Liver (tissue), 9 donors: ENCODE results near the gene DUSP1. TPM values are rescaled to one million over a fixed set of nuclear protein-coding genes. Genes with fewer than 3 reads are reported as not detected.
A peak's percentile ranks its signal among the peaks of the same experiment; 100 is the strongest.

Experiments
- DNase-seq: peaks from one replicate; pipeline ENCODE4 v3.0.0-alpha.2; 2017; ENCODE audit warnings: low spot score
- H3K27ac ChIP-seq, 2 donors: one replicate each; pipeline ENCODE4 v1.7.0; 2013; ENCODE audit warnings: inconsistent platforms in 2 of 2, low read length in 2 of 2, control low read depth in 1 of 2, low read depth in 1 of 2, mild to moderate bottlenecking in 1 of 2
- H3K27me3 ChIP-seq, 4 donors: one replicate each; pipeline versions ENCODE4 v1.6.1 to v1.7.0; 2013; ENCODE audit warnings: low read length in 3 of 4, inconsistent platforms in 1 of 4, mild to moderate bottlenecking in 1 of 4, moderate library complexity in 1 of 4; ENCODE audit not compliant: control insufficient read depth in 4 of 4, insufficient read depth in 4 of 4
- H3K36me3 ChIP-seq, 4 donors: one replicate each; pipeline versions ENCODE4 v1.6.1 to v1.7.0; 2013; ENCODE audit warnings: low read length in 3 of 4, mild to moderate bottlenecking in 3 of 4, low read depth in 1 of 4, moderate library complexity in 1 of 4; ENCODE audit not compliant: control insufficient read depth in 4 of 4, insufficient read depth in 3 of 4
- H3K4me1 ChIP-seq, 4 donors: one replicate each; pipeline versions ENCODE4 v1.6.1 to v1.7.0; 2013; ENCODE audit warnings: low read length in 3 of 4, mild to moderate bottlenecking in 3 of 4, moderate library complexity in 1 of 4; ENCODE audit not compliant: control insufficient read depth in 4 of 4, insufficient read depth in 4 of 4
- H3K4me3 ChIP-seq, 3 donors: one replicate each; pipeline versions ENCODE4 v1.6.1 to v1.7.0; 2013; ENCODE audit warnings: low read length in 3 of 3, control low read depth in 1 of 3, low read depth in 1 of 3, mild to moderate bottlenecking in 1 of 3
- H3K9ac ChIP-seq, 2 donors: one replicate each; pipeline ENCODE4 v1.7.0; 2013; ENCODE audit warnings: low read length in 2 of 2, mild to moderate bottlenecking in 2 of 2, moderate library complexity in 2 of 2, control low read depth in 1 of 2, low read depth in 1 of 2
- H3K9me3 ChIP-seq, 4 donors: one replicate each; pipeline versions ENCODE4 v1.6.1 to v1.7.0; 2013; ENCODE audit warnings: low read length in 3 of 4; ENCODE audit not compliant: control insufficient read depth in 4 of 4
- ATF3 ChIP-seq: IDR thresholded peaks from 2 replicates; pipeline ENCODE4 v1.6.1; 2016; ENCODE audit warnings: antibody characterized with exemption
- EGR1 ChIP-seq, 2 donors: IDR thresholded peaks; 2 replicates each; pipeline ENCODE4 v1.6.1; 2016 to 2018; ENCODE audit warnings: antibody characterized with exemption in 2 of 2, low read depth in 2 of 2
- FOXA1 ChIP-seq: IDR thresholded peaks from 2 replicates; pipeline ENCODE4 v1.6.1; 2016; ENCODE audit warnings: antibody characterized with exemption
- FOXA2 ChIP-seq: IDR thresholded peaks from 2 replicates; pipeline ENCODE4 v1.6.1; 2016; ENCODE audit warnings: antibody characterized with exemption
- GABPA ChIP-seq, 2 donors: IDR thresholded peaks in 1 of 2; conservative IDR thresholded peaks in 1 of 2; 2 replicates each; pipeline ENCODE4 v1.6.1; 2016; ENCODE audit warnings: antibody characterized with exemption in 2 of 2, mild to moderate bottlenecking in 1 of 2, moderate library complexity in 1 of 2
- JUND ChIP-seq, 2 donors: IDR thresholded peaks; 2 replicates each; pipeline ENCODE4 v1.6.1; 2016; ENCODE audit warnings: antibody characterized with exemption in 2 of 2
- RAD21 ChIP-seq, 2 donors: IDR thresholded peaks; 2 replicates each; pipeline ENCODE4 v1.6.1; 2016; ENCODE audit warnings: antibody characterized with exemption in 2 of 2, mild to moderate bottlenecking in 2 of 2
- REST ChIP-seq: IDR thresholded peaks from 2 replicates; pipeline ENCODE4 v1.6.1; 2016; ENCODE audit warnings: antibody characterized with exemption, mild to moderate bottlenecking
- RXRA ChIP-seq, 2 donors: IDR thresholded peaks; 2 replicates each; pipeline ENCODE4 v1.6.1; 2017 to 2018; ENCODE audit warnings: antibody characterized with exemption in 2 of 2, mild to moderate bottlenecking in 1 of 2
- TAF1 ChIP-seq: conservative IDR thresholded peaks from 2 replicates; pipeline ENCODE4 v1.6.1; 2016; ENCODE audit warnings: antibody characterized with exemption, mild to moderate bottlenecking
- YY1 ChIP-seq: IDR thresholded peaks from 2 replicates; pipeline ENCODE4 v1.6.1; 2016; ENCODE audit warnings: antibody characterized with exemption, mild to moderate bottlenecking
- WGBS: extraction: QIAGEN DNeasy Blood & Tissue Kit; methylation state at CpG from one replicate; pipeline ENCODE4 v1.1.7; 2013; 5-methylcytosine and 5-hydroxymethylcytosine counted together
- polyA plus RNA-seq, 2 donors: library from polyadenylated mRNA; stranded (reverse) in 1 of 2; unstranded in 1 of 2; fragments of 200-250 nt in 1 of 2; fragments of >200 nt in 1 of 2; fragmentation: Nextera tagmentation in 1 of 2; extraction: Ambion mirVana in 1 of 2; gene quantifications; one replicate each; pipeline versions ENCODE4 v1.2.1 to v1.2.3, GENCODE V29; 2013 to 2015
- total RNA-seq, 2 donors: library from RNA; depleted of rRNA; stranded (reverse); fragments of >200 nt; gene quantifications; one replicate each; pipeline ENCODE4 v1.2.3, GENCODE V29; 2014
- TF ChIP-seq, protein P1 (sequence below): IDR thresholded peaks from 2 replicates; pipeline ENCODE4 v1.6.1; 2016; ENCODE audit warnings: antibody characterized with exemption
- donor health status: healthy.
- donor health status: healthy.
- donor health status: healthy.
- donor health status: healthy.
- donor health status: healthy.

DUSP1 gene
- total and polyA plus RNA-seq, 4 donors = 53.2 to 237 (median 110) TPM

GRCh38 chr5:172775326-172776234 lies 4.6 kb upstream of the DUSP1 start (continued):
- TF ChIP-seq RAD21 (IDR thresholded peaks at IDR 0.05) (peak; percentile 59 to 79), ATF3 (peak; percentile 74), FOXA1 (peak; percentile 66), GABPA (IDR thresholded peaks at IDR 0.05 in 1 of 2, conservative IDR thresholded peaks at IDR 0.05 in 1 of 2) (no peak)

DNA sequence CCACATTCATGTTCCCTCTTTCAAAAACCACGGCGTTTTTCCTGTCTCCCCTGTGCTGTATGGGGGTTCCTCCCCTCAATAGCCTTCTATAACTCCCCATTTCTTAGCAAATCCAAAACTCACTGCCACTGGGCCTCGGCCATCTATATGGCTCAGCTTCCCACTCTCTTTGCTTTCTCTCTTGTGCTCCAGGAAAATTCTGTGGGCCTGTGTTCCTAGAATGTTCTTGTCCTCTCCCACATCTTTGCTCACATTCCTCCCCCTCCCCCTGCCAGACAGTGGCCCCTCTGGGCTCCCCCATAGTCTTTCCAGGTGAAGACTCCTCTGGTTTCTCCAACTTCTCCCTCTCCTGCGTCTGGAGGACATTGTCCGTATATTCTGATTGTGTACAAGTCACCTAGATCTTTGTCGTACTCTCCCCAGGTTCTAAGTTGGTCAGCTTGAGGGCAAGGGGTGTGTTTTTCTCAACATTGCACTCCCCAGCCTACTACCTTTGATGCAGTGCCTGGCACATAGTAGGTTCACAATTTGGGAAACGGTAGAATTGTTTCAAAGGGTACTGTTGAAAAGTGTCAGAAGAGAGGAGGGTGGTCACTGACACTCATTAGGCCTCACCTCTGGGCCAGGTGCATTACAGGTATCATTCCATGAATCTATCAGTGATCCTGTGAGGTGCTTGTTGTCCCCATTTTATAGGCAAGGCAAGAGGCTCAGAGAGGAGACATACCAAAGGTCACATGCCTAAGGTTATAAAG lies 3.7 kb upstream of the DUSP1 start:
- WGBS = 81% methylated on average over 7 of the region's 7 CpGs
- no peaks in the 10 kb centered on the region for H3K9me3 ChIP-seq
- DNase-seq = no peak

More for the DNA sequence above, 3.7 kb upstream of the DUSP1 start:
- H3K4me1 ChIP-seq = peaks cover 7 to 54% (median 34%) of the 10 kb centered on the region in 4 donors
- no peaks in the 10 kb centered on the region for H3K27me3 ChIP-seq
- TF ChIP-seq JUND (IDR thresholded peaks at IDR 0.05) (no peak), RXRA (IDR thresholded peaks at IDR 0.05) (no peak), YY1 (no peak), RAD21 (IDR thresholded peaks at IDR 0.05) (no peak), TAF1 (no peak), FOXA2 (no peak), ATF3 (no peak), FOXA1 (no peak), GABPA (IDR thresholded peaks at IDR 0.05 in 1 of 2, conservative IDR thresholded peaks at IDR 0.05 in 1 of 2) (no peak), REST (no peak), EGR1 (IDR thresholded peaks at IDR 0.05; ENCODE audit: low read depth in 2 of 2) (no peak)
- TF ChIP-seq, protein P1, sequence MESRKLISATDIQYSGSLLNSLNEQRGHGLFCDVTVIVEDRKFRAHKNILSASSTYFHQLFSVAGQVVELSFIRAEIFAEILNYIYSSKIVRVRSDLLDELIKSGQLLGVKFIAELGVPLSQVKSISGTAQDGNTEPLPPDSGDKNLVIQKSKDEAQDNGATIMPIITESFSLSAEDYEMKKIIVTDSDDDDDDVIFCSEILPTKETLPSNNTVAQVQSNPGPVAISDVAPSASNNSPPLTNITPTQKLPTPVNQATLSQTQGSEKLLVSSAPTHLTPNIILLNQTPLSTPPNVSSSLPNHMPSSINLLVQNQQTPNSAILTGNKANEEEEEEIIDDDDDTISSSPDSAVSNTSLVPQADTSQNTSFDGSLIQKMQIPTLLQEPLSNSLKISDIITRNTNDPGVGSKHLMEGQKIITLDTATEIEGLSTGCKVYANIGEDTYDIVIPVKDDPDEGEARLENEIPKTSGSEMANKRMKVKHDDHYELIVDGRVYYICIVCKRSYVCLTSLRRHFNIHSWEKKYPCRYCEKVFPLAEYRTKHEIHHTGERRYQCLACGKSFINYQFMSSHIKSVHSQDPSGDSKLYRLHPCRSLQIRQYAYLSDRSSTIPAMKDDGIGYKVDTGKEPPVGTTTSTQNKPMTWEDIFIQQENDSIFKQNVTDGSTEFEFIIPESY = no peak
- peak overlapping the region; percentile 4 to 72 for H3K9ac ChIP-seq
- peak overlapping the region; percentile 96 to 99 for H3K27ac ChIP-seq
- H3K36me3 ChIP-seq = peaks cover 0 to 5% (median 2%) of the 10 kb centered on the region in 4 donors
- H3K4me3 ChIP-seq = no peak overlapping the region
